ENCODE data around the gene STARD3. TPM values are rescaled to one million over a fixed set of nuclear protein-coding genes. Genes with fewer than 3 reads are reported as not detected.
A peak's percentile ranks its signal among the peaks of the same experiment; 100 is the strongest.

Gene STARD3
- total RNA-seq, 6 donors from 2014 or later = 27.5 to 315 (median 84.1) TPM

DNA sequence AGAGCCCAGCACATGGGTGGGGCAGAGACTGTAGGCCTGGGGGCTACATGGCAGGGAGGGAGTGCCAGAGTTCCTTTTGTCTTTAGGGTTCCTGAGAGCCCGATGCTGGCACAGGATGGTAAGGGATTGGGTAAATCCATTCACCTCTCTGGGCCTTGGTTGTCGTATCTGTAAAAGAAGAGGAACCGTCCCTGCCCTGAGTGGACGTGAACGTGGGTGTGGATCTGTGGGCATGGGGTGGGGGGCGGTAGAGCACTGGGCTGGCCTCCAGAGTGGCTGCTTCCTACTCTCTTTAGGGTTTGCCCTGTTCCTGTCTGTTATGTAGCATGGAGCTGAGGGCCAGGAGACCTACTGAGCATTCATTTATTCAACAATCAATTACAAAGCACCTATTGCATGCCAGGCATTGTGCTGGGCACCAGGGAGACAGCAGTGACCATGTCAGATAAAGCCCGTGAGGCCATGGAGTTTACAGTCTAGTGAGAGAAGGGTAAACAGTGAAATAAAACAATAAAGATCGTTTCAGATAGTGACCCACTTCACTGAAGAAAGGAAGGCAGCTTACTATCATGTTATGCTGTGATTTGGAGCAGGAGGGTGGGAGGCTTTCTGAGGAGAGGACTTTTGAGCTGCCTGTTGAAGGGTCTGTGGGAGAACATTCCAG is 15.1 kb downstream of the STARD3 start:
- WGBS, 2 donors = 56 to 60% methylated on average over 7 to 8 of the region's 8 CpGs
- H3K27ac ChIP-seq = peak overlapping the region; percentile 28 to 90 (median 63)
- TF ChIP-seq POLR2A (IDR thresholded peaks at IDR 0.05) (no peak), POLR2AphosphoS5 (IDR thresholded peaks at IDR 0.05) (peak in 1 of 2 donors; percentile 78), EP300 (IDR thresholded peaks at IDR 0.05) (no peak)
- TF ChIP-seq, protein P1, sequence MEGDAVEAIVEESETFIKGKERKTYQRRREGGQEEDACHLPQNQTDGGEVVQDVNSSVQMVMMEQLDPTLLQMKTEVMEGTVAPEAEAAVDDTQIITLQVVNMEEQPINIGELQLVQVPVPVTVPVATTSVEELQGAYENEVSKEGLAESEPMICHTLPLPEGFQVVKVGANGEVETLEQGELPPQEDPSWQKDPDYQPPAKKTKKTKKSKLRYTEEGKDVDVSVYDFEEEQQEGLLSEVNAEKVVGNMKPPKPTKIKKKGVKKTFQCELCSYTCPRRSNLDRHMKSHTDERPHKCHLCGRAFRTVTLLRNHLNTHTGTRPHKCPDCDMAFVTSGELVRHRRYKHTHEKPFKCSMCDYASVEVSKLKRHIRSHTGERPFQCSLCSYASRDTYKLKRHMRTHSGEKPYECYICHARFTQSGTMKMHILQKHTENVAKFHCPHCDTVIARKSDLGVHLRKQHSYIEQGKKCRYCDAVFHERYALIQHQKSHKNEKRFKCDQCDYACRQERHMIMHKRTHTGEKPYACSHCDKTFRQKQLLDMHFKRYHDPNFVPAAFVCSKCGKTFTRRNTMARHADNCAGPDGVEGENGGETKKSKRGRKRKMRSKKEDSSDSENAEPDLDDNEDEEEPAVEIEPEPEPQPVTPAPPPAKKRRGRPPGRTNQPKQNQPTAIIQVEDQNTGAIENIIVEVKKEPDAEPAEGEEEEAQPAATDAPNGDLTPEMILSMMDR (IDR thresholded peaks at IDR 0.05) = no peak
- H3K4me1 ChIP-seq = peaks cover 20 to 48% (median 32%) of the 10 kb centered on the region in 4 donors
- H3K36me3 ChIP-seq = peaks cover 0 to 19% (median 9%) of the 10 kb centered on the region in 4 donors
- H3K9me3 ChIP-seq = no peaks in the 10 kb centered on the region
- ATAC-seq (ENCODE audit: low FRiP score in 2 of 2) (no peak), DNase-seq (no peak)
- no peaks in the 10 kb centered on the region for H3K27me3 ChIP-seq
- H3K4me3 ChIP-seq = no peak overlapping the region

DNA sequence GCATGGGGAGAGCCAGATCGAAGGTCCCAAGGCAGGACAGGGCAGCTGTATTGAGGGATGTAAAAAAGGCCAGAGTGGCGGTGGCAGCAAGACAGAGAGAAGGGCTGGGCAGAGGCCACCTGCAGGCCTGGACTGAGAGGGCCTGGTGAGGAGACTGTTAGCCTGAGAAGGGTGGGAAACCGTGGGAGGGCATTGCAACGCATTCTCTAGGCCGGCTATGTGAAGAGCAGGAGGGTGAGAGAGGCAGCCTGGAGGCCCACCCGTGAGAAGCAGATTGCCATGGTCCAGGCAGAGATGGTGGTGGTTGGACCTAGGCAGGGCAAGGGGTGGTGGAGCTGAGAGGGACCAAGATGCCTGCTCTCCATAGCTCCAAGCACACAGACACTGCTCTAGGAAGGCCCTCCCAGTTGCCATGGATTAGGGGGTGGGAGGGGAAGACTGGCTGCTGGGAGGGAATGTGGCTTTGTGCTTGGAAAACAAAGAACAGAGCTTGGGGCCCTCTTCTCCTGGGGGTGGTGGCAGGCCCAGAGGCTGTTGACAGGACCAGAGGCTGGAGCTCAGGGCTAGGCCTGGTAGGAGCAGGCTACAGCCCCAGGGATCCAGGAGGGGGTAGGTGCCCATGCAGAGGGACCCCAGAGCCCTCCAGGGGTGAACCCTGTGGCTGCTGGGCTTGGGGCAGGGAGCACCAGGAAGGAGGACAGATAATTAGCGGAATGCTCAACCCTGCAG is 15.8 kb downstream of the STARD3 start:
- ATAC-seq (ENCODE audit: low FRiP score in 2 of 2) = no peak

DNA sequence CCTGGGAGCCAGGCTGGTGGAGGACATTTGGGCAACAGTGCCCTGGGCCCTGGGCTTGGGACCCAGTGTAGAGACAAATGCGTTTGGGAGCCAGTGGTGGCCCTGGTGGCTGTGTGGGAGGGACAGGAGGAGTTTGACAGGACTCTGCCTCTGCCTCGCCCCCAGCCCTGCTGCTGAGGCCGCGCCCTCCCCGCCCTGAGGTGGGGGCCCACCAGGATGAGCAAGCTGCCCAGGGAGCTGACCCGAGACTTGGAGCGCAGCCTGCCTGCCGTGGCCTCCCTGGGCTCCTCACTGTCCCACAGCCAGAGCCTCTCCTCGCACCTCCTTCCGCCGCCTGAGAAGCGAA is 16.3 kb downstream of the STARD3 start:
- Histone ChIP-seq H3K4me3 (no peak overlapping the region), H3K4me1 (peaks cover 21 to 59% (median 35%) of the 10 kb centered on the region in 4 donors), H3K27ac (peak overlapping the region in 3 of 4 donors; percentile 48 to 90 (median 78)), H3K27me3 (no peaks in the 10 kb centered on the region), H3K36me3 (peaks cover 0 to 28% (median 14%) of the 10 kb centered on the region in 4 donors), H3K9me3 (no peaks in the 10 kb centered on the region)
- no peak for DNase-seq
- TF ChIP-seq EP300 (IDR thresholded peaks at IDR 0.05) (no peak), POLR2AphosphoS5 (IDR thresholded peaks at IDR 0.05) (no peak), POLR2A (IDR thresholded peaks at IDR 0.05) (no peak)
- TF ChIP-seq, protein P1 (IDR thresholded peaks at IDR 0.05) = no peak
- 79 to 82% methylated on average over 11 to 12 of the region's 12 CpGs for WGBS, 2 donors
- ATAC-seq (ENCODE audit: low FRiP score in 2 of 2) = peak in 1 of 2 donors; percentile 11

More for the DNA sequence above, 15.8 kb downstream of the STARD3 start:
- H3K4me3 ChIP-seq = no peak overlapping the region
- TF ChIP-seq, protein P1 (IDR thresholded peaks at IDR 0.05) = no peak
- TF ChIP-seq POLR2AphosphoS5 (IDR thresholded peaks at IDR 0.05) (no peak), POLR2A (IDR thresholded peaks at IDR 0.05) (no peak), EP300 (IDR thresholded peaks at IDR 0.05) (no peak)
- 66 to 67% methylated on average over 7 of the region's 7 CpGs for WGBS, 2 donors
- peaks cover 20 to 55% (median 32%) of the 10 kb centered on the region in 4 donors for H3K4me1 ChIP-seq
- H3K27ac ChIP-seq = peak overlapping the region; percentile 28 to 90 (median 63)
- peaks cover 0 to 22% (median 13%) of the 10 kb centered on the region in 4 donors for H3K36me3 ChIP-seq
- no peaks in the 10 kb centered on the region for H3K9me3 ChIP-seq
- no peaks in the 10 kb centered on the region for H3K27me3 ChIP-seq
- no peak for DNase-seq

DNA sequence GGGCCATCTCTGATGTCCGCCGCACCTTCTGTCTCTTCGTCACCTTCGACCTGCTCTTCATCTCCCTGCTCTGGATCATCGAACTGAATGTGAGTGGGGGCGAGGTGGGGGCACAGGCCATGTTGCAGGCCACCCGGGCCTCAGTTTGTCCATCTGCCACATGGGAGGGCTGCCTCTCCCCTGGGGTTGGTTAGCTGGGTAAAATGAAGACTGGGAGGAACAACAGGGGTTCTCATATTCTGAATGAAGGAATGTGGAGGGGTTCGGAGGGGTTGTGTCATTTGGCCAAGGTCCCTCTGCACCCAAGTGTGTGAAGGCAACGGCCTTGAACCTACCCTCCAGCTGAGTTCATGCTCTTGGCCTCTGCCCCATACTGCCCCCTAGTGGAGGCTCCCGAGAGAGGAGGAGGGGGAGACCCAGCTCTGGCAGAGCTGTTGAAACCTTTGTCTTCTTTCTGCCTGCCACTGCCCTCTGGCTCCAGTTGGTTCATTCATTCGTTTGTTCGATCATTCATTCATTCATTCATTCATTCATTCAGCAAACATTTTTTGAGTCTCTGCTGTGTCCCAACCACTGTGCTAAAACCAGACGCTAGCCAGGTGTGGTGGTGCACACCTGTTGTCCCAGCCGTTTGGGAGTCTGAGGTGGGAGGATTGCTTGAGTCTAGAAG is 16.9 kb downstream of the STARD3 start:
- no peaks in the 10 kb centered on the region for H3K9me3 ChIP-seq
- peak overlapping the region in 1 of 4 donors; percentile 8 for H3K4me3 ChIP-seq
- peak overlapping the region in 3 of 4 donors; percentile 48 to 90 (median 78) for H3K27ac ChIP-seq
- 61 to 63% methylated on average over 12 to 14 of the region's 14 CpGs for WGBS, 2 donors
- H3K36me3 ChIP-seq = peaks cover 0 to 33% (median 17%) of the 10 kb centered on the region in 4 donors
- ATAC-seq (ENCODE audit: low FRiP score in 2 of 2) (peak; percentile 71 to 72), DNase-seq (peak in 1 of 2 donors; percentile 60)
- no peaks in the 10 kb centered on the region for H3K27me3 ChIP-seq
- TF ChIP-seq, protein P1 (IDR thresholded peaks at IDR 0.05) = peak; percentile 59 to 86 (median 74)
- no peak for TF ChIP-seq EP300 (IDR thresholded peaks at IDR 0.05)
- peaks cover 26 to 64% (median 40%) of the 10 kb centered on the region in 4 donors for H3K4me1 ChIP-seq

Data from upper lobe of left lung (tissue), 6 donors.